Parathyroid adenoma (tissue), 2 donors: ENCODE data around the gene HMGN4.
"Not testable (repeated sequence)": the region's sequence is repeated elsewhere in the genome, so short reads cannot be mapped to it uniquely, and the experiment has no call there.

Experiments
- H2AFZ ChIP-seq: fragments of 300-600 bp; sonication (generic); one replicate; pipeline ENCODE4 v1.7.0; 2017; ENCODE audit warnings: antibody characterized with exemption, mild to moderate bottlenecking
- H3K27ac ChIP-seq: fragments of 300-600 bp; sonication (generic); one replicate; pipeline ENCODE4 v1.7.0; 2017
- H3K27me3 ChIP-seq: fragments of 300-600 bp; sonication (generic); one replicate; pipeline ENCODE4 v1.7.0; 2017; ENCODE audit warnings: low read length; ENCODE audit not compliant: control insufficient read depth, insufficient read depth
- H3K36me3 ChIP-seq: fragments of 300-600 bp; sonication (generic); one replicate; pipeline ENCODE4 v1.7.0; 2017; ENCODE audit warnings: low read length; ENCODE audit not compliant: control insufficient read depth, insufficient read depth
- H3K4me1 ChIP-seq: fragments of 300-600 bp; sonication (generic); one replicate; pipeline ENCODE4 v1.7.0; 2017; ENCODE audit warnings: control low read depth
- H3K4me2 ChIP-seq: fragments of 300-600 bp; sonication (generic); one replicate; pipeline ENCODE4 v1.7.0; 2017; ENCODE audit warnings: low read length
- H3K4me3 ChIP-seq: fragments of 300-600 bp; sonication (generic); one replicate; pipeline ENCODE4 v1.7.0; 2017; ENCODE audit warnings: low read depth, low read length
- H3K79me2 ChIP-seq: fragments of 300-600 bp; sonication (generic); one replicate; pipeline ENCODE4 v1.7.0; 2017; ENCODE audit warnings: control low read depth
- H3K9ac ChIP-seq: fragments of 300-600 bp; sonication (generic); one replicate; pipeline ENCODE4 v1.7.0; 2017; ENCODE audit warnings: mild to moderate bottlenecking
- H3K9me3 ChIP-seq: fragments of 300-600 bp; sonication (generic); one replicate; pipeline ENCODE4 v1.7.0; 2017; ENCODE audit warnings: low read length; ENCODE audit not compliant: control insufficient read depth
- CTCF ChIP-seq: fragments of 300-600 bp; sonication (generic); IDR thresholded peaks from one replicate; pipeline ENCODE4 v1.7.0; 2017; ENCODE audit warnings: antibody characterized with exemption, mild to moderate bottlenecking
- donor health status: primary hyperparathyroidism.

HMGN4 gene

DNA sequence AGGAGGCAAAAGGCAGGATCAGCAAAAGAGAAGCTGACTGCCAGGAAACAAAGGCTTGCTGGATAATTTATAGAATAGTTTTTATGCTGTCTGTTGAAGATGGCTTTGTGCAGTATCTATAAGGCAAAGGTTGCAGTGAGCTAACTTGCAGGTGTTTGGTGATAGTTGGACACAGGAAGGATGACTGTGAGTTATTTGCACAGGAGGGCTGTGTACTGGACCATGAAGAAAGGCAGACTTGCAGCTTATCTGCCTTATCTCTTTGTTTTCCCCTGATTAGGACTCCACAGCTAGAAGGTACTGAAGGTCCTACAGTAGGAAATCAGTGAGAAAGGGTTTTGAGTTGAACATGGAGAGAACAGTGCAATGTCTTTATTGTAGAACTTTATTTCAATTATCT is 36.0 kb upstream of the HMGN4 start:
- Histone ChIP-seq H2AFZ (no peak overlapping the region), H3K9ac (no peak overlapping the region), H3K27ac (no peak overlapping the region), H3K9me3 (no peaks in the 10 kb centered on the region), H3K36me3 (no peaks in the 10 kb centered on the region), H3K4me2 (peak overlapping the region; percentile 69), H3K79me2 (no peaks in the 10 kb centered on the region), H3K4me1 (no peaks in the 10 kb centered on the region), H3K4me3 (peak overlapping the region; percentile 34), H3K27me3 (no peaks in the 10 kb centered on the region)
- no peak for TF ChIP-seq CTCF

- no peak for TF ChIP-seq CTCF
- Histone ChIP-seq H3K9ac (no peak overlapping the region), H3K9me3 (no peaks in the 10 kb centered on the region), H3K79me2 (no peaks in the 10 kb centered on the region), H3K36me3 (no peaks in the 10 kb centered on the region), H2AFZ (no peak overlapping the region), H3K4me1 (no peaks in the 10 kb centered on the region), H3K4me3 (no peak overlapping the region), H3K4me2 (no peak overlapping the region), H3K27me3 (no peaks in the 10 kb centered on the region), H3K27ac (no peak overlapping the region)
These were observed 35.5 kb upstream of the HMGN4 start for GRCh38 chr6:26502626-26503025.

GRCh38 chr6:26507658-26508057 is 30.5 kb upstream of the HMGN4 start:
- Histone ChIP-seq H3K9ac (no peak overlapping the region), H3K4me1 (no peaks in the 10 kb centered on the region), H3K36me3 (no peaks in the 10 kb centered on the region), H3K27me3 (no peaks in the 10 kb centered on the region), H3K4me3 (no peak overlapping the region), H2AFZ (no peak overlapping the region), H3K79me2 (no peaks in the 10 kb centered on the region), H3K9me3 (no peaks in the 10 kb centered on the region), H3K4me2 (no peak overlapping the region), H3K27ac (no peak overlapping the region)
- TF ChIP-seq CTCF = no peak

GRCh38 chr6:26511033-26511432 is 27.1 kb upstream of the HMGN4 start:
- not testable (repeated sequence) for H3K27me3 ChIP-seq, H3K4me3 ChIP-seq, H3K27ac ChIP-seq, H3K4me2 ChIP-seq, H3K9ac ChIP-seq, H3K36me3 ChIP-seq, H2AFZ ChIP-seq, H3K79me2 ChIP-seq, H3K9me3 ChIP-seq, H3K4me1 ChIP-seq

DNA sequence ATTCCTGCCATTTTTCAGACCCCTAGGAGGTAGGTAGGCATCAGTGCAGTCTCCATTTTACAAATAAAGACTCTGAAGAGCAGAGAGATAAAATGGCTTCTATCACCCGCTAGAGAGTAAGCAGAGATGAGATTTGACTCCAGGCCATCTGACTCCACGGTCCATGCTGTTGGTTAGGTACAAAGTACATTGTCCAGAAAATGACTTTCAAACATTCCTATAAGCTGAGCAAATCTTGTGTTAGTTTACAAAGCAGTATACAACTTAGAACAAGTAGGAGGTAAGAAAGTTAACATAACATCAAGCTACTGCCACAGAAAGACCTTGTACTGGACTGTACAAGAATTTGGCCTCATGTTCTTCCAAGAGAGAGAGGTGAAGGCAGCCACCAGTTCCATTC is 23.2 kb upstream of the HMGN4 start:
- no peaks in the 10 kb centered on the region for H3K4me1 ChIP-seq
- no peak for TF ChIP-seq CTCF
- no peaks in the 10 kb centered on the region for H3K27me3 ChIP-seq
- H3K4me3 ChIP-seq = no peak overlapping the region
- H3K4me2 ChIP-seq = no peak overlapping the region
- no peaks in the 10 kb centered on the region for H3K79me2 ChIP-seq
- H3K9ac ChIP-seq = no peak overlapping the region
- no peak overlapping the region for H3K27ac ChIP-seq
- H3K36me3 ChIP-seq = no peaks in the 10 kb centered on the region
- H2AFZ ChIP-seq = no peak overlapping the region
- no peaks in the 10 kb centered on the region for H3K9me3 ChIP-seq
